Embryonic facial prominence (tissue), 1 donor: ENCODE data around the gene FAM200C.
"Not testable (repeated sequence)": the region's sequence is repeated elsewhere in the genome, so short reads cannot be mapped to it uniquely, and the experiment has no call there.

Experiments used
- DNase-seq: peaks from one replicate; pipeline ENCODE4 v3.0.0-alpha.2; 2016; ENCODE audit errors: extremely low spot score

The FAM200C gene

DNA sequence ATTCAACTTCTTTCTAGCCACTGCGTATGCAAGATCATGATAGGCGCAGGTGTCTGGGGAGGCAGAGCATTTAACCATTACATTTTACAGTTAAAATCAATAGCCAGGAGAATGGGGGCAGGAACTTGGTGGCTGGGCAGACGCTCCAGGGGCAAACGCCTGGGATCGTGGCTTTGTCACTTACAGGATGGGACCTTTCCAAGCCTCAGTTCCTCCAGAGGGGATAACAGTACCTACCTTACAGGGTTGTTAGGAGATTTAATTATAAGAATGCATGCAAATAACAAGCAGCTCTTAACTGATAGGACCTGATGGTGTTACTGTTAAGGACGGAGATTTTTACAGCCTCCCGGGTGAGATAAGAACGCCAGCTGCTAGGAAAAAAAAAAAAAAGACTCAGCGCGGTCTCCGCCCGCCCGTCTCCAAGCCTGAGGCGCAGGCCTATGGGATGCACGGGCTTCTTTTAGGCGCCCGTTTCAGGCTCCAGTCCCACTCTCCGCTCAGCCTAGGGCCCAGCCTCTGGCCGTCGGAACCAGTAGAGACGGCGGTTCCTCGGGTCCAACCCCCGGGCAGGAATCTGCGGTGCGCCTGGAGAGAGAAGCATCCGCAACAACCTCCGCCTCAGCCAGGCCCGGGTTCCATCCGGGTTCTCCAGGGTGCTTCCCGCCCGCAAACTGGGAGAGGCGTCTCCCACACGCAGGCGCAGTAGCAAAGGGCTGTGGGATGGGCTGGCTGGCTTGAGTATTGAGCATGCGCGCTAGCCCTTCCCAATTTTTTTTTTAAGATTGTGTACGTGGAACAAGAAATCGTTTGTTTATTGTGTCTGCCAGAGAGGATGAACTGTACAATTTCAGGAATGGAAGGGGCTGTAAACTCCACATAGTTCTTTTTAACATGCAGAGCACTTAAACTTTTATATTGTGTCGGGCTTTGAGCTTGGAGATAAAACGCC, at the start of gene FAM200C:
Gene FAM200C, minus strand, starts transcription at position 653 of the 952 bp plus-strand sequence. CDS start 4,564 bp downstream, outside the sequence.
- DNase-seq: peak; percentile 95

DNA sequence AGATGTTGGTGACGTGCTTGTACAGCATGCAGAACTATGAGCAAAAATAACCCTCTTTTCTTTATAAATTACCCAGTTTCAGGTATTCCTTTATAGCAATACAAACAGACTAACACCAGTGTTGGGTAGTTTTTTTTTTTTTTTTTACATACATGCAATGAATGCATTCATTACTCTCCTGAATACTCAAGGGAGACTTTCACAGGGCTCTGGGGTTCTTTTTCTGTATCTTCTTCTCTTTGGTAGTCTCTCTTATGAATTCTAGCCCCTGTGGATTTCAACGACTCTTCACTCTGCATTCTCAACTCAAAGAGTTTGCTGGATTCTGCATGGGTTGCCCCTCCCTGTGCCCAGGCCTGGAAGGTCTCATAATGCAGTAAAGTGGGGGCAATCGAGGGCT, 49.6 kb upstream of the FAM200C start:
- DNase-seq: no peak

- DNase-seq: no peak
These were observed 49.0 kb upstream of the FAM200C start for GRCh38 chr5:160448886-160449285.

GRCh38 chr5:160445751-160446150, 45.9 kb upstream of the FAM200C start:
- DNase-seq: no peak

GRCh38 chr5:160445132-160445531, 45.3 kb upstream of the FAM200C start:
- DNase-seq: no peak

GRCh38 chr5:160444407-160444806, 44.6 kb upstream of the FAM200C start:
- no peak for DNase-seq

GRCh38 chr5:160442824-160443431, 43.1 kb upstream of the FAM200C start:
- DNase-seq: no peak

- DNase-seq: no peak
These were observed 41.5 kb upstream of the FAM200C start for GRCh38 chr5:160441311-160441781.

DNA sequence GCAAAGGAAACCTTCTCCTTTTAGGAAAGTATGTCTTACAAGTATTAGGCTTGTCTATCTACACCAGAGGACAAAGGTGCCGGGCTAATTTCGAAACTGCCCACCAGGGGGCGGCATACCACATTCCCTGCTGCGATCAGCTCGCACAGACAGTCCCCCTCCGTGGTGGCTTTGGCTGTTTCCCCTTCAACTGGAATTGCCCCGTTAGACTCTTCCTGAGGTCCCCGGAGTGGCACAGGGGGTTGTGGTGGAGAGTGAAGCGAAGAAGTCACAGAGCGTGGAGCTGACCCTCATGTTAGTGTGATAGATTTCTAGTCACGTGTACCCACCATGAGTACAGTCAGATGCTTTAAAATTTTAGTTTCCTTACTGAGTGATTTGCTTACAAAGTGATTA, 39.3 kb upstream of the FAM200C start:
- DNase-seq: peak; percentile 29

DNA sequence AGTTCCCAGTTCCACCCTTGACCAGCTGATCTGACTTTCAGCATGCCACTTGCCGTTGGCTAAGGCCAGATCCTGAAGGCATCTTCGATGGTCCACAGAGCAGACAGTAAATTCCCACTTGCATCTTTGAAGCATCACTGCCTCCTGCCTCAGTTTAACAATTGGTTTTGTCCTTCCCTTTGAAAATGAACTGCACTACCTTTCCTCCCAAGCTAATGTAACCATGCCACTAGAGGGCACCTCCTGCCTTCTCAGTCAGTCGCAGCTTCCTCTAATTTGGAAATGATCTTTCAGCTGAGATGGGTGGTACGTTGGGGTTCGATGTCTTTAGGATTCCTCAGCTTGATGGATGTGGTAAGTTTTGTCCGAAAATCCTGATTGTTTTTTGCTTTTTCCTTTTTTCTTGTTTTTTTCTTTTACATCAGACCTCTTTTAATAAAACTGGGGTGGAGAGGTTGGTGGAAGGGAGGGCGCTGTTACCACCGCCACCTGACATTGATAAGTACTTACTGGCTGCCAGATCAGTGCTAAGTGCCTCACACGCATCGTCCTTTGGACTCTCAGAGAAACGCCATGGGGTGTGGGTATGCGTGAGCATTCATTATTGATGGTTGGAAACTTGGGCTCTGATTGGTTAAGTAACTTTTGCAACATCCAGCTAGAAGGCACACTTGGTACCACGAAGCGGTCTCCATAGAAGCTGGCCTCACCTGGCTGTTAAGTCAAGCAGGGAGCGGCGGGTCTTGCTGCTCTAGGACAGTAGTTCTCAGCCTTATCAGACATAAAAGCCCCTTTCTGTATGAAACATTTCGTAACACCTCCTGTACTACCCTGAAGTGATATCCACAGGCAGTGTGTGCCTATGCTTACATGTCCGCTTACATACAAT, 38.7 kb upstream of the FAM200C start:
- DNase-seq: no peak

- no peak for DNase-seq
These were observed 37.4 kb upstream of the FAM200C start for GRCh38 chr5:160437271-160437670.

DNA sequence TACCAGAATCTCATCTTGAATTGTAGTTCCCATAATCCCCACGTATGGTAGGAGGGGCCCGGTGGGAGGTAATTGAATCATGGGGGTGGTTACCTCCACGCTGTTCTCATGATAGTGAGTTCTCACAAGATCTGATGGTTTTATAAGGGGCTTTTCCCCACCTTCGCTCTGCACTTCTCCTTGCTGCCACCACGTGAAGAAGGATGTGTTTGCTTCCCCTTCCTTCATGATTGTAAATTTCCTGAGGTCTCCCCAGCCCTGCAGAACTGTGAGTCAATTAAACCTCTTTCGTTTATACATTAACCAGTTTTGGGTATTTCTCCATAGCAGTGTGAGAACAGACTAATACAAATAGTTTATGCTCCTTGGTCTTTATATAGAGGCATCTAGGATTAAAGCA, 36.8 kb upstream of the FAM200C start:
- not testable (repeated sequence) for DNase-seq

GRCh38 chr5:160436017-160436416, 36.2 kb upstream of the FAM200C start:
- no peak for DNase-seq

- DNase-seq: no peak
These were observed 35.7 kb upstream of the FAM200C start for GRCh38 chr5:160435532-160435931.

GRCh38 chr5:160434022-160434531, 34.2 kb upstream of the FAM200C start:
- DNase-seq: peak; percentile 53

DNA sequence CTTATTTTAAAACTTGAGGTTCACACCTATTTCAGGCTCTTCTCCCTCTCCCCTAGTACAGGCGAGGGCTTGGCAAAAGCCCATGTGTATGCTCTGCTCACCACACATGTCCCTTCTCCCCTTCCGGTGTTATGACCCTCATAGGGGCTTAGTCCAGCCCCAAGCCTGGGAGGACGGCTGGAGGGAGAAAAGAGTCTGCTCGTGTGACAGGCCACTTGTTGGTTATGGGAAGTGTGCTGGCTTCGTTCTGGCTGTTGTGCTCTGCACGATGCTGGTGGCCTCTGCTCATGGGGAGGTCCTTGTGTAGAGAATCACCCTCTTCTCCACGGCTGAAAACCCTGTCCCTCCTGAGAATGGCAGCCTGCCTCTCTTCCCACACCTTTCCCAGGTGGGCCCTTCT, 32.9 kb upstream of the FAM200C start:
- DNase-seq: no peak

DNA sequence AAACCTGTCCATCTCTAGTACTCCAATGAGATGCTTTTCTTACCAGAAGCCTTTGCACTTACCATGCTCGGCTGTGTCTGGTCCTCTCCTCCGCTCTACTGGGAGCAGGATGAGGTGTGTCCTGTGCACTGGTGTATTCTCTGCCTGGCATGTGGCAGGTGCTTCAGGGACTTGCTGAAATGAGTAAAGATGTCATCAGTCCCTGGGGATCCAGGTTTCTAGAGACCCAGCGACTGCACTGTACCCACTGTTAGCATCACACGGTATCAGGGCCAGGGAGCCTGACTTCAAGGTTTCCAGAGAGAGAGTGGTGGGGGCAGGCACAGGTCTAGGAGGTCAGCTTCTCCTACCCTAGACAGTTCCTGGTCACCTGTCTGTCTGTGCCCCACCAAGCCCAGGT, 32.3 kb upstream of the FAM200C start:
- no peak for DNase-seq

GRCh38 chr5:160427607-160428006, 27.8 kb upstream of the FAM200C start:
- DNase-seq: no peak

- no peak for DNase-seq
These were observed 23.2 kb upstream of the FAM200C start for GRCh38 chr5:160423099-160423498.

- DNase-seq: peak; percentile 91
These were observed 21.9 kb upstream of the FAM200C start, which contains the start of gene PTTG1 for GRCh38 chr5:160421625-160422258. PTTG1 (plus strand) TSS chr5:160421855; CDS start chr5:160422313, 458 bp downstream.

DNA sequence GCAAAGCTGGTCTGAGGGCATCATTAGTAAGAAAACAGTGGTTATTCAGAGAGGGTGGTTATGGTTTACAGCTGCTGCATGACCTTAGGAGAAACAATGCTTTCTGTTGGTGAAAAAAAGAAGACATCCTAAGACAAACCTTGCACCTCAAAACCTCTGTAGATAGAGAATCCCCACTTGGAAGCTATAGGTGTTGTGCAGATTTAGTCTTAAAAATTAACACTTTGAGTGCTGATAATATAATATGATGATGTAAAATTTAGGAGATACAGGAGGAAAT, 20.4 kb upstream of the FAM200C start:
- DNase-seq: no peak
